ENCODE measurements around the gene GTF3C1.

The GTF3C1 gene

GRCh38 chr16:27425961-27426360, 123.8 kb downstream of the GTF3C1 start:
- no peak for DNase-seq (ENCODE audit: low spot score)

DNA sequence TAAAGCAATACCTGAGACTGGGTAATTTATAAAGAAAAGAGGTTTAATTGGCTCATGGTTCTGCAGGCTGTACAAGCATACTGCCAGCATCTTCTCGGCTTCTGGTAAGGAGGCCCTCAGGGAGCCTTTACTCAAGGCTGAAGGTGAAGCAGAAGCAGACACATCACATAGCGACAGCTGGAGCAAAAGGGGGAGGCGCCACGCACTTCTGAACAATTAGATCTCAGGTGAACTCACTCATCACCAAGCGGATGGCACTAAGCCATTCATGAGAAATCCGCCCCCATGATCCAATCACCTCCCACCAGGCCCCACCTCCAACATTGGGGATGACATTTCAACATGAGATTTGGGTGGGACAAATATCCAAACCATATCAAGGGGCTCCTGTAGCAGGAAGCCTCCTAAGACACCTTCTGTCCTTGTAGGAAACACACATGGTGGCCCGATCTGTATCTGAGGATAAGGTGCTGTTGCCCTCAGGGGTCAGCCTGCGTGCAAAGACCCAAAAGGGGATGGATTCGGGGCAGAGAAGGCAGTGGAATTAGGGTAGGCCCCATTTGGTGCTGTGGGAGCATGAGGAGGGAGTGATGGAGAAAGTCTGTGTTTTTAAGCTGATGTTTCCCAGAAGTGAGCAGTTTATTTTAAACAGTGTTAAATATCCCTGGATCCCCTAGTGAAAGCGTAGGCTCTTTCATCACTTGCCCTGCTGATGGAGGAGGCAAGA, 124.8 kb downstream of the GTF3C1 start:
- no peak for DNase-seq (ENCODE audit: low spot score)

DNA sequence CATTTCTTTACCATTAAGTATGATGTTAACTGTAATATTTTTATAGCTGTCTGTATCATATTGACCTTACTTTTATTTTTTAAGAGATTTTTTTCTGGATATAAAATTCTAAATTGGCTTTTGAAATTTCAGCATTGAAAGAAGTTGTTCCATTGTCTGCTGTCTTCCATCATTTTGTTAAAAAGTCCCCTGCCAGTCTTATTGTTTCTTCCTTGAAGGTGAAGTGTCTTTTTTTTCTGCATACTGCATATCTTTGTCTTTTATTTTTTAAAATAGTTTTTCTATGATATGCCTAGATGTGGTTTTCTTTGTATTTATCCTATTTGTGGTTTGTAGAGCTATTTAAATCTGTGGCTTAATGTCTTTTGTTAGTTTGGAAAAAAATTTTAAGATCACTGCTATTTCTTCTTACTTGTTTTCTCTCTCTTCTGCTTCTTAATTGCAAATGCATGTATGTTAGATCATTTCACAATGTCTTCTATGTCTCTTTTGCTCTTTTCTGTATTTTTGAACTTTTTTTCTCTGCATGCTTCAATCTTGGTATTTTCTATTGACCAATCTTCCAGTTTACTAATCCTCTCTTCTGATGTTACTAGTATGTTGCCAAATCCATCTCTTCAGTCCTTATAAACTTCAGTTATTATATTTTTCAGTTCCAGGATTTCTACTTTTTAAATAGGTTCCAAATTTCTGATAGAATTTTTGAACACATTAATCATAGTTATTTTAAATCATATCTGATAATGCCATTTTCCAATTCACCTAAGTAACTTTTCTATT, 127.6 kb downstream of the GTF3C1 start:
- DNase-seq (ENCODE audit: low spot score), result no peak

DNA sequence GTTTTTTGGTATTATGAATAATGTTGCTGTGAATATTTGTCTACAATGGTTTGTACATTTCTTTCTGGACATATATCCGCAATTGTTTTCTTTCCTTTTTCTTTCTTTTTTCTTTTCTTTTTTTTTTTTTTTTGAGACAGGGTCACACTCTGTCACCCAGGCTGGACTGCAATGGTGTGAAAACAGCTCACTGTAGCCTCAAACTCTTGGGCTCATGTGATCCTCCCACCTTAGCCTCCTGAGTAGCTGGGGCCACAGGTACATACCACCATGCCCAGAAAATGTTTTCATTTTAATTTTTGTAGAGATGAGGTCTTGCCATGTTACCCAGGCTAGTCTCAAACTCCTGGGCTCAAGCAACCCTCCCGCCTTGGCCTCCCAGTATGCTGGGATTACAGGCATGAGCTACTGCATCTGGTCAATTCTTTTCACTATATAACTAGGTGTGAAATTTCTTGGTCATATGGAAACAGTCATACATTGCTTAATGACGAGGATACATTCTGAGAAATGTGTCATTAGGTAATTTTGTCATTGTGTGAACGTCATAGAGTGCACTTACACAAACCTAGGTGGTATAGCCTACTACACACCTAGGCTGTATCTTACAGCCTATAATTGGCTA, 132.6 kb downstream of the GTF3C1 start:
- DNase-seq (ENCODE audit: low spot score), result no peak

DNA sequence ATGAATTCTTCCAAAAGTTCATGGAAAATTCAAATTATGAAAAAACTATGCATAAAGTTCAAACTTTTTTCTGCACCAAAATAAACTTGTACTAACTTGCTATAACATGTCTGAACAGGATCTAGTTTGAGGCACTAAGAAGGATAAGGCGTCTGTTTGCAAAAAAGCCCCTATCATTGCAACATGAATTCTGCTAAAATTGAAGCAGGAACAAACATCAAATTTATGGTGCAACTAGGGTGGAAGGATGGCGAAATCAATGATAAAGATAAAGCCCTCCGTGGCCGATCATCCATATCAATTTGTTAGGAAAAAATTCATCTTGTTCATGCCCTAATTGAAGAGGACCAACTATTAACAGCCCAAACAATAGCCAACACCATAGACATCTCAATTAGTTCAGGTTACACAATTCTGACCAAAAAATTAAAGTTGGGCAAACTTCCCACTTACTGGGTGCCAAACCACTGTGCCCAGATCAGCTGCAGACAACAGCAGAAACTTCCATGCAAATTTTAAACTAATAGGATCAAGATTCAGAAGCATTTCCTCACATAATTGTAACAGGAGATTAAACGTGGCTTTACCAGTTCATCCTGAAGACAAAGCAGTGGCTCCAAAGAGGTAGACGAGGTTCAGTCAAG, 134.8 kb downstream of the GTF3C1 start:
- DNase-seq (ENCODE audit: low spot score), result no peak

- DNase-seq (ENCODE audit: low spot score), result no peak
These were observed 135.8 kb downstream of the GTF3C1 start for GRCh38 chr16:27413956-27414355.

GRCh38 chr16:27410761-27411160, 139.0 kb downstream of the GTF3C1 start:
- no peak for DNase-seq (ENCODE audit: low spot score)
